Endodermal cell (in vitro differentiated cells): ENCODE results near the gene TRMT2A. TPM values are rescaled to one million over a fixed set of nuclear protein-coding genes. Genes with fewer than 3 reads are reported as not detected.

Experiments
- DNase-seq: peaks from one replicate; pipeline ENCODE4 v3.0.0-alpha.2; 2017
- H3K27ac ChIP-seq: 2 replicates; pipeline ENCODE4 v1.5.1; 2013; ENCODE audit warnings: mild to moderate bottlenecking, low read depth, low read length, moderate library complexity
- H3K27me3 ChIP-seq: 2 replicates; pipeline ENCODE4 v1.6.1; 2013; ENCODE audit warnings: mild to moderate bottlenecking, low read length, moderate library complexity; ENCODE audit not compliant: insufficient read depth, control insufficient read depth, poor library complexity, severe bottlenecking
- H3K36me3 ChIP-seq: 2 replicates; pipeline ENCODE4 v1.7.0; 2013; ENCODE audit warnings: mild to moderate bottlenecking, low read length, moderate library complexity; ENCODE audit not compliant: control insufficient read depth, insufficient read depth
- H3K4me1 ChIP-seq: one replicate; pipeline ENCODE4 v1.7.0; 2013; ENCODE audit warnings: low read length; ENCODE audit not compliant: control insufficient read depth, insufficient read depth
- H3K4me3 ChIP-seq: 2 replicates; pipeline ENCODE4 v1.5.1; 2013; ENCODE audit warnings: mild to moderate bottlenecking, low read length, moderate library complexity
- H3K9ac ChIP-seq: 2 replicates; pipeline ENCODE4 v1.6.1; 2013; ENCODE audit warnings: mild to moderate bottlenecking, low read length, moderate library complexity; ENCODE audit not compliant: poor library complexity, severe bottlenecking; ENCODE audit errors: extremely low read depth
- H3K9me3 ChIP-seq: 2 replicates; pipeline ENCODE4 v1.6.1; 2013; ENCODE audit warnings: mild to moderate bottlenecking, low read length, moderate library complexity; ENCODE audit not compliant: control insufficient read depth
- H3K27ac Mint-ChIP-seq: 2 replicates; pipeline ENCODE4 v1.8.0; 2020; ENCODE audit warnings: mixed read lengths
- H3K27me3 Mint-ChIP-seq: 2 replicates; pipeline ENCODE4 v1.8.0; 2021; ENCODE audit warnings: mild to moderate bottlenecking, mixed read lengths; ENCODE audit not compliant: insufficient read depth
- H3K36me3 Mint-ChIP-seq: 2 replicates; pipeline ENCODE4 v1.8.0; 2020; ENCODE audit warnings: low read depth, mixed read lengths
- H3K4me1 Mint-ChIP-seq: 2 replicates; pipeline ENCODE4 v1.8.0; 2020; ENCODE audit warnings: mixed read lengths
- H3K4me3 Mint-ChIP-seq: 2 replicates; pipeline ENCODE4 v1.8.0; 2020; ENCODE audit warnings: mild to moderate bottlenecking, moderate library complexity, mixed read lengths
- H3K9me3 Mint-ChIP-seq: 2 replicates; pipeline ENCODE4 v1.8.0; 2020; ENCODE audit warnings: mild to moderate bottlenecking, mixed read lengths
- WGBS, 2 experiments: methylation state at CpG; one replicate each; pipeline versions ENCODE4 v1.1.5 to v1.1.7; 2013; ENCODE audit warnings: missing lambda C conversion rate in 2 of 2, mixed read lengths in 1 of 2; ENCODE audit not compliant: insufficient coverage in 1 of 2, insufficient read length in 1 of 2; 5-methylcytosine and 5-hydroxymethylcytosine counted together
- total RNA-seq, 2 donors: library from RNA; stranded (reverse); fragmentation: NEBNext Ultra II Directional in 1 of 2; extraction: Animal tissue kit (Norgen Biotek cat#: 25700) in 1 of 2; gene quantifications; 2 replicates in 1 of 2; 3 replicates in 1 of 2; pipeline ENCODE4 v1.2.1, GENCODE V29; 2021
- TF ChIP-seq, protein P1 (sequence below): fragments of 200-600 bp; sonication (generic); conservative IDR thresholded peaks from 2 replicates; pipeline ENCODE4 v1.5.0; 2021; ENCODE audit warnings: antibody characterized with exemption, mild to moderate bottlenecking

Gene TRMT2A
- total RNA-seq, 2 donors from 2014 or later = 45.6 to 55.2 TPM

DNA sequence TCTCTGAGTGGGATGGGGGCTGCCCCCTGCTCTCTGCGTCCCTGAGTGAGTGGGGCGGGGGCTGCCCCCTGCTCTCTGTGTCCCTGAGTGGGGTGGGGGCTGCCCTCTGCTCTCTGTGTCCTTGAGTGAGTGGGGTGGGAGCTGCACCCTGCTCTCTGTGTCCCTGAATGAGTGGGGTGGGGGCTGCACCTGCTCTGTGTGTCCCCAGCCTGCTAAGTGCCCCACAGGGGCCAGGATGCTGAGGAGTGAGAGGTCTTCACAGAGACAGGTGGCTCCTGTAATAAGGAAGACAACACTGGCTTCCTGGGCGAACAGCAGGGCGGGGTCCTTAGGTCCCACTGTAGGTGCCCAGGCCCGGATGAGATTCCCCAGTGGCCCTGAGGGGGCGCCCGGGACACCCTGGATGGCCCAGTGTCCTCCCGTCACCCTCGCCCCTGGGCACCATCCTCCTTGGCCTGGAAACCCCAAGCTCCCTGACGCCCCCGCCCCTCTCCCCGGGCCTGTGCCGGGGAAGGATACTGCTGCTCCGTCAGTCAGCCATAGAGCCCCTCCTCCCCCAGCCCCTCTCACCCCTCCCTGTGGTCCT, 37.7 kb upstream of the TRMT2A start:
- no peak overlapping the region for H3K4me3 Mint-ChIP-seq
- TF ChIP-seq, protein P1, sequence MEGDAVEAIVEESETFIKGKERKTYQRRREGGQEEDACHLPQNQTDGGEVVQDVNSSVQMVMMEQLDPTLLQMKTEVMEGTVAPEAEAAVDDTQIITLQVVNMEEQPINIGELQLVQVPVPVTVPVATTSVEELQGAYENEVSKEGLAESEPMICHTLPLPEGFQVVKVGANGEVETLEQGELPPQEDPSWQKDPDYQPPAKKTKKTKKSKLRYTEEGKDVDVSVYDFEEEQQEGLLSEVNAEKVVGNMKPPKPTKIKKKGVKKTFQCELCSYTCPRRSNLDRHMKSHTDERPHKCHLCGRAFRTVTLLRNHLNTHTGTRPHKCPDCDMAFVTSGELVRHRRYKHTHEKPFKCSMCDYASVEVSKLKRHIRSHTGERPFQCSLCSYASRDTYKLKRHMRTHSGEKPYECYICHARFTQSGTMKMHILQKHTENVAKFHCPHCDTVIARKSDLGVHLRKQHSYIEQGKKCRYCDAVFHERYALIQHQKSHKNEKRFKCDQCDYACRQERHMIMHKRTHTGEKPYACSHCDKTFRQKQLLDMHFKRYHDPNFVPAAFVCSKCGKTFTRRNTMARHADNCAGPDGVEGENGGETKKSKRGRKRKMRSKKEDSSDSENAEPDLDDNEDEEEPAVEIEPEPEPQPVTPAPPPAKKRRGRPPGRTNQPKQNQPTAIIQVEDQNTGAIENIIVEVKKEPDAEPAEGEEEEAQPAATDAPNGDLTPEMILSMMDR = peak; percentile 40
- H3K27ac Mint-ChIP-seq = no peak overlapping the region
- no peaks in the 10 kb centered on the region for H3K9me3 ChIP-seq
- peaks cover 2% of the 10 kb centered on the region for H3K4me1 Mint-ChIP-seq
- no peaks in the 10 kb centered on the region for H3K4me1 ChIP-seq
- H3K27me3 Mint-ChIP-seq = no peaks in the 10 kb centered on the region
- H3K27me3 ChIP-seq = no peaks in the 10 kb centered on the region
- H3K36me3 Mint-ChIP-seq = no peaks in the 10 kb centered on the region
- peak overlapping the region; percentile 17 for H3K27ac ChIP-seq
- no peak overlapping the region for H3K9ac ChIP-seq
- no peak overlapping the region for H3K4me3 ChIP-seq
- WGBS, 2 experiments = 84 to 93% methylated on average over 8 to 14 of the region's 14 CpGs
- H3K9me3 Mint-ChIP-seq = no peaks in the 10 kb centered on the region
- DNase-seq = peak; percentile 66
- no peaks in the 10 kb centered on the region for H3K36me3 ChIP-seq

DNA sequence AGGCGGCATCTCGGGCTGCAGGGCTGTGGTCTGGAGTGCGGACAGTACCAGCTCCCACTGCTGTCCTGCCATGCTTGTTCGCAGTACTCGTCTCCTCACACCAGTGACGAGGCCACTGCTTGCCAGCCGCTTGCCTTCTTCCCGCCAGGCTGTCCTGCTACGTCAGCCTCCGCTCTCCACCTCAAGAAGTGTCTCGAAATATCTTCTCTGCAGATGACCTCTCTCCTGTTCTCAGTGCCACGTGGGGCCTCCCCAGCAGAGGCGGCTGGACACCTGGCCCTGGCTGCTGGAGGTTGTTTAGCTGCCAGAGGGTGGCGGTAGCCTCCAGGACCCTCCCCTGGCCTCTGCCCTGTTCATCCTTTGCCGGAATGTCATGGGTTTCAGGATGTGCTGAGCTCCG, 36.9 kb upstream of the TRMT2A start:
- TF ChIP-seq, protein P1 = peak; percentile 60
- peak; percentile 71 for DNase-seq
- H3K27ac Mint-ChIP-seq = no peak overlapping the region

DNA sequence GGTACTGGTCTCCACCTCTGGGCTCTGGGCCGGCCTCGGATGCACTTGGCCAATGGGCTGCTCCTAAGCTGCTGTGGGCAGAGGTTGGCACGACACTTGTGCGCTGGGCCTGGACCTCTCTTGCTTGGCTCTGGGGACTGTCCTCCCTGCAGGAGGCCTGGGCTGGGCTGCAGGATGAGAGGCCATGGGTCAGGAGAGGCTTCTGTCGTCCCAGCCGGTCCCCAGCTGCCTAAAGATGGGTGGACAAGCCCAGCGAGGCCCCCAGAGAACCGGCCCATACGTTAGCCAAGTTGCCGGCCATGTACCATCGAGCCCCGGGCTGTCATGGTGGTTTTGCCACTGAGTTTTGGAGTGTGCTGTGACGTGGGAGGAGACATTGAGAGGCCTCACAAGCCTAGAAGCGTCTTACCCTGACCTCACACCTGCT, 35.5 kb upstream of the TRMT2A start:
- DNase-seq = no peak

More for the DNA sequence above, 36.9 kb upstream of the TRMT2A start:
- H3K27ac ChIP-seq = peak overlapping the region; percentile 44
- H3K36me3 ChIP-seq = no peaks in the 10 kb centered on the region
- peaks cover under 1% of the 10 kb centered on the region for H3K4me1 Mint-ChIP-seq
- no peaks in the 10 kb centered on the region for H3K27me3 ChIP-seq
- H3K4me3 ChIP-seq = no peak overlapping the region
- WGBS, 2 experiments = 82 to 86% methylated on average over 13 to 16 of the region's 16 CpGs
- H3K9me3 ChIP-seq = no peaks in the 10 kb centered on the region
- H3K36me3 Mint-ChIP-seq = no peaks in the 10 kb centered on the region
- no peak overlapping the region for H3K9ac ChIP-seq
- H3K4me1 ChIP-seq = no peaks in the 10 kb centered on the region
- no peak overlapping the region for H3K4me3 Mint-ChIP-seq
- H3K9me3 Mint-ChIP-seq = no peaks in the 10 kb centered on the region
- no peaks in the 10 kb centered on the region for H3K27me3 Mint-ChIP-seq

More for the DNA sequence above, 35.5 kb upstream of the TRMT2A start:
- Histone ChIP-seq H3K4me1 (no peaks in the 10 kb centered on the region), H3K36me3 (no peaks in the 10 kb centered on the region), H3K27ac (no peak overlapping the region), H3K9ac (no peak overlapping the region), H3K9me3 (no peaks in the 10 kb centered on the region), H3K27me3 (no peaks in the 10 kb centered on the region), H3K4me3 (no peak overlapping the region)
- Mint-ChIP-seq H3K4me1 (no peaks in the 10 kb centered on the region), H3K36me3 (no peaks in the 10 kb centered on the region), H3K9me3 (no peaks in the 10 kb centered on the region), H3K27me3 (no peaks in the 10 kb centered on the region), H3K27ac (no peak overlapping the region), H3K4me3 (no peak overlapping the region)
- WGBS, 2 experiments = 90 to 92% methylated on average over 14 of the region's 14 CpGs
- TF ChIP-seq, protein P1 = no peak
